Retinal pigment epithelial cell (primary cell): ENCODE results near the gene CASTOR2.

ENCODE experiments used
- DNase-seq: peaks from one replicate; pipeline ENCODE4 v3.0.0-alpha.2; 2010; ENCODE audit warnings: low read depth
- H3K4me3 ChIP-seq: 2 replicates; pipeline ENCODE4 v1.5.1; 2011; ENCODE audit warnings: mild to moderate bottlenecking, low read length, control low read depth, moderate library complexity
- CTCF ChIP-seq: conservative IDR thresholded peaks from 2 replicates; pipeline ENCODE4 v1.5.1; 2011; ENCODE audit warnings: low read depth, low read length, control low read depth, inconsistent platforms

The CASTOR2 gene

GRCh38 chr7:75050501-75050900, 86.0 kb downstream of the CASTOR2 start:
- TF ChIP-seq CTCF, result no peak
- no peak for DNase-seq

GRCh38 chr7:75054744-75055143, 90.2 kb downstream of the CASTOR2 start:
- H3K4me3 ChIP-seq, result no peak overlapping the region
- no peak for TF ChIP-seq CTCF
- DNase-seq, result peak; percentile 33

More at GRCh38 chr7:75050501-75050900, 86.0 kb downstream of the CASTOR2 start:
- H3K4me3 ChIP-seq, result no peak overlapping the region

GRCh38 chr7:75055155-75055554, 90.7 kb downstream of the CASTOR2 start:
- no peak for DNase-seq
- no peak overlapping the region for H3K4me3 ChIP-seq
- no peak for TF ChIP-seq CTCF

- no peak for DNase-seq
- no peak overlapping the region for H3K4me3 ChIP-seq
Measured at GRCh38 chr7:75055830-75056772, 91.6 kb downstream of the CASTOR2 start.

GRCh38 chr7:75058406-75058805, 93.9 kb downstream of the CASTOR2 start:
- TF ChIP-seq CTCF, result no peak
- no peak overlapping the region for H3K4me3 ChIP-seq
- no peak for DNase-seq

More at GRCh38 chr7:75055830-75056772, 91.6 kb downstream of the CASTOR2 start:
- no peak for TF ChIP-seq CTCF

- H3K4me3 ChIP-seq, result no peak overlapping the region
- no peak for DNase-seq
- TF ChIP-seq CTCF, result no peak
Measured at GRCh38 chr7:75064291-75064690, 99.8 kb downstream of the CASTOR2 start.

GRCh38 chr7:75064801-75065200, 100.3 kb downstream of the CASTOR2 start:
- TF ChIP-seq CTCF, result no peak
- H3K4me3 ChIP-seq, result no peak overlapping the region
- DNase-seq, result no peak
